Medulla oblongata (tissue), 1 donor: ENCODE data around the gene DHRS9.

Experiments used
- DNase-seq: peaks from one replicate; pipeline ENCODE4 v3.0.0-alpha.2; 2015; ENCODE audit errors: extremely low spot score

The DHRS9 gene

GRCh38 chr2:169065864-169066517 lies 3.4 kb upstream of the DHRS9 start:
- no peak for DNase-seq

- peak; percentile 22 for DNase-seq
Measured at GRCh38 chr2:169066897-169067296, 2.5 kb upstream of the DHRS9 start.

GRCh38 chr2:169069833-169070232 lies 470 bp downstream of the DHRS9 start:
- DNase-seq, result no peak

GRCh38 chr2:169071455-169071854 lies 2.1 kb downstream of the DHRS9 start:
- no peak for DNase-seq

DNA sequence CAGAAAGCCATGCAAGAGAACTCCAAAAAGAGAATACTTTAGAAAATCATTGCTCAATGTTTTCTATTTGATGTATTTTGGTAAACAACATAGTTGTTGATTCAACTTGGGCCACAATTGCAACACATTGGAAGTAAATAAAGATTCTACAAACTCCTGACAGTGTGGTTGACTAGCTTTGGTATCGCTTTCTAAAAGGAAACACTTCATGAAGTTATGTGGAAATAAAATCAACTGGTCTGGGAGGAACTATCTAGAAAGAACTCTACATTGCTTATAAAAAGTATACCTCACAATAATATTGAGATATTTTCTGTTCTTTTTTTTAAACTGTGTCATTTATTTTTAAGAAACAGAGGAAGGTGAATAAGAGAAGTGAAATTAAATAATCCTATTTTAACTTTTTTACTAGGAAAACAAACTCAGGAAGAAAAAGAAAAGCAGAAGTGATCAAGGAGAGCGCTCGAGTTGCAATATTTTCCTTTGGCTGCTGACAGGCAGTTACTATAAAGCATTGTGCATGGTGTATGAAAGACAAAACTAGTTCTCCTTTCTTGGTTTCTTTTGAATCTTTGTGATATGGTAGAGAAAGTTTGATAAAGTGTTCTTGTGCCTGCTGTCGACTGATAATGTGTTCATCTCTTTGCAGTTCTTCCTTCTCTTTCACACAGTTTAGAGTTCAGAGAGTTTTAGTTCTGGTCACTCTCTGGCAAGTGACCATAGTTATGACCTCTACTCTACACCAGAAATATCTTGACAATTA lies 3.0 kb downstream of the DHRS9 start:
- peak; percentile 74 for DNase-seq

DNA sequence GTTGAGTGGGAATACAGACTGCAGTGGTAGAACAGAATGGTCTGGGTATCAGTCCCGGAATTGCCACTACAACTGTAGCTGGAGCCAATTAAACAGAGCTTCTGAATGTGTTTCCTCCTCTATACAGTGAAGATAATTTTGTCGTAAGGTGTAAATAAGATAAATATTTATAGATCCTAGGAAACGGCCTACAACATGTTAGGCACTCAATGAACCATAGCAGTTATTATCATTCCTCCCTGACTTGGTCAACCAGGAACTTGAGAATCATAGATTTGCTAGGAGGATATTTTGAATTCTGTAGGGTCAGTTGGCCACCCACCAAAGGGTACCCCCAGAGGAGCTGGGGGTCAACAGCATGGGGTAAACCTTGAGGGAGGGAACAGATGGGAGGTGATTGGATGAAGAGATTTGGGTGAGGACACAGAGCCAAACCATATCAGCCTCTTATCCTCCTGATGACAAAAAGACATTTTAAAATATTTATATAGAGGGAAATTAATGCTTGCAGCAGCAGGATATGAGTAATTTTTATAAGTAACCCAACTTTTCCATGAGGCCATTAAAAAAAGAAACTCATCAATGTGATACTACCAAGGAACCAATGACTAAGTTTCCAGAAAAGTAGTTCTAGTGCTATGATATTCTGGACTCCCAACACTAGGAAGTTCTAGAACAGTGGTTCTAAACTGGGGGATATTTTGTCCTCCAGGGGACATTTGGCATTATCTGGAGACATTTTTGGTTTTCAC lies 4.0 kb downstream of the DHRS9 start:
- no peak for DNase-seq

GRCh38 chr2:169073963-169074751 lies 4.8 kb downstream of the DHRS9 start:
- DNase-seq, result no peak

GRCh38 chr2:169077674-169078240 lies 8.4 kb downstream of the DHRS9 start:
- DNase-seq, result no peak

GRCh38 chr2:169080250-169081069 lies 11.1 kb downstream of the DHRS9 start:
- peak; percentile 50 for DNase-seq

DNA sequence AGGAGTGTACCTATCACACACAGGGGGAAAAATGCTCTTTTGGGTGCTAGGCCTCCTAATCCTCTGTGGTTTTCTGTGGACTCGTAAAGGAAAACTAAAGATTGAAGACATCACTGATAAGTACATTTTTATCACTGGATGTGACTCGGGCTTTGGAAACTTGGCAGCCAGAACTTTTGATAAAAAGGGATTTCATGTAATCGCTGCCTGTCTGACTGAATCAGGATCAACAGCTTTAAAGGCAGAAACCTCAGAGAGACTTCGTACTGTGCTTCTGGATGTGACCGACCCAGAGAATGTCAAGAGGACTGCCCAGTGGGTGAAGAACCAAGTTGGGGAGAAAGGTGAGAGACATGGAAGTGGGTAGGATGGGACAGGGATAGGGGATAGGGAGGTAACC lies 12.2 kb downstream of the DHRS9 start:
- no peak for DNase-seq

- DNase-seq, result peak; percentile 73
Measured at GRCh38 chr2:169082995-169083394, 13.6 kb downstream of the DHRS9 start.

GRCh38 chr2:169086893-169087467 lies 17.6 kb downstream of the DHRS9 start:
- no peak for DNase-seq

DNA sequence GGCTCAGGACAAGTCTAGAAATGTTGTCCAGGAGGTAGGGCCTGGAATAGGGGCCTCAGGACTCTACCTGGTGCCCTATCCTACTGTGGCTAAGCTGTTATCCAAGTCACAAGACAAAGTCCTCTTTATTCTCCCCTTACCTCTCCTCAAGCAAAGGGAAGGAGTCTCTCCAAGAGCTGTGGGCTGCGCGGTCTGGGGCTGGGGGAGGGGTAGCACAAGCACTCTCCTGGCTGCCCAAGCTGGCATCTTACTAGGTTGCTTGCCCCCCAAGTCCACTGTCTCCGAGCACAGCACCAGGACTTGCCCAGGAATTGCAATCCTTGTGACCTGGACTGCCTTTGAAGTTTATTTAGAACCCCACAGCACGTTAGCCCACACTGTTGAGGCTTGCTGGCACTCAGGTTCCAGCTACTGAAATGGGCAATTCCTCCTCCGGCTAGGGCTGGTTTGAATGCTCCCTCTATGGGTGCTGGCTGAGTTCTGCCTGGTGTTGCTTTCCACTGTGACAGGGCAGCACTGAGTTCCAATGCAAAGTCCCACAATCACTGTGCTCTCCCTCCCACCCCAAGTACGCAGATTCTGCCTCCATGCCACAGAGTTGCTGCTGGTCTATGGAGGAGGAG lies 18.5 kb downstream of the DHRS9 start:
- DNase-seq, result no peak

DNA sequence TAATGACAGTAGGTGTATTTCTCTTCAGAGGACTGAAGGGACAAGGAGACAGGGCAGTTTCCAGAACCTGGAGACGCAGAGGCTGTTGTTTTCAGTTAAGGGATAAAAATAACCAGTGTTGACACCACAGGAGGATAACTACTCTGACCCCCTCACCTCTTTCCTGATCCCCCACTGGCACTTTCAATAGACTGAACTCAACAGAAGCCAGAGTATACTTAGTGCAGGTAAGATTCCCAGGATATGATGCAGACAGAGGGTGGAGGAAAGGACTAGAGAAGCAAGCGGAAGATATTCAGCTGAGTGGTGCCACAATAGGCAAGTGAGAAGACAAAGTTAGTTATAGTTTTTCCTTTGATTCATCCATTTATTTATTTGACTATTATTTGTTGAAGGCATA lies 19.8 kb downstream of the DHRS9 start:
- no peak for DNase-seq

DNA sequence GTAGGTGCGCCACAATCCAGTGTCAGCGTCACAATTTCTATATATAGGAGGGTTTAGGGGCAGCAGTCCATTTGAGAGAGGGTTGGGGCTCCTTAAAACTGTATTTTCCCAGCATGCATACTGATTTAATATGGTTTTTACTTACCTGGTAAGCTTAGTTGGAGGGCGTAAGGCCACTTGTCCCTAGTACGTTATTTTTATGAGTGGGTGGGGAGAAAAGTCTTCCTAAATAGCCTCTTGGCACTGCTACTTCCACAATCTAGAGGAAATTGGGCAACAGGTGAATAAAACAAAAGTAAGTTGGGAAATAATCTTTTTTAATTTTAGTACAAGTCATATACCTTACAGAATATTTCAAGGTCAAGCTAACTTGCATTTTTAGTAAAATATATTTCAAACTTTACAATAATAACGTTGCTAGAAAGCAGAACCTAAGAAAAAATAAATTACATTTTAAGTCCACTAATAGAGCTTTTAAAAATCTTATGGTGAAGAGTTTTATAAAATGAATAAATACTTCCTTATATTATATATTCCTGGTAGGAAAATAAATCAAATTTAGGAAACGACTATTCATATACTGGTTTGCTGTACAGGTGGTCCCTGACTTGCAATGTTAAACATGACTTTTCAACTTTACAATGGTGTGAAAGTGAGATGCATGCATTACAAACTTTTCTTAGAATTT lies 20.9 kb downstream of the DHRS9 start:
- no peak for DNase-seq

GRCh38 chr2:169091256-169091655 lies 21.9 kb downstream of the DHRS9 start:
- DNase-seq, result no peak

DNA sequence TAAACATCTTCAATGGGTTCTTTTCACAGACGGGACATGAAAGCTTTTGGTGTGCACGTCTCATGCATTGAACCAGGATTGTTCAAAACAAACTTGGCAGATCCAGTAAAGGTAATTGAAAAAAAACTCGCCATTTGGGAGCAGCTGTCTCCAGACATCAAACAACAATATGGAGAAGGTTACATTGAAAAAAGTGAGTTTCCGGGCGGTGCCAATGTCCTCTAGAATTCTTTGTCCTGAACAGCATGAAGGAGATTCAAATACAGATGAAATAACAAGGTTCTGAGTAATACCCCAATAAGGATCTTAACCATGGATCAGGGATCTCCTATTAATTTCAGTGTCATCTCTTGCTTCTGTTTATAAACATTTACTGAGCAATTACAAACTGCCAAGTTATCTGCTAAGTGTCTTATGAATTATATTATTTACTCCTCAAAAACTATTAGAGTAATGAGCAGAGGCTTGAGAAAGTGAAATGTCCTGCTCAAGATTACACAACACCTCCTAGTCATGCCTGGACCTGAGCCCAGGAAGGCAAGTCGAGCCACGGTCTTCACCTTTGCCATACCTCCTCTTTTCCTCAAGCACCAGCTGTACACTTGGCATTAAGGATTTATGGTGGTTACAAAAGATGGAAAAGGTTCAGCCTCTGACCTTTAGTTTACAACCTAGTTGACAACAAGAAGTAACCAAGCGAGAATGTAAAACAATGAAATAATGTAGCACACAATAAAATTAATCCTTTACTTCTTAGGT lies 22.6 kb downstream of the DHRS9 start:
- DNase-seq, result no peak

DNA sequence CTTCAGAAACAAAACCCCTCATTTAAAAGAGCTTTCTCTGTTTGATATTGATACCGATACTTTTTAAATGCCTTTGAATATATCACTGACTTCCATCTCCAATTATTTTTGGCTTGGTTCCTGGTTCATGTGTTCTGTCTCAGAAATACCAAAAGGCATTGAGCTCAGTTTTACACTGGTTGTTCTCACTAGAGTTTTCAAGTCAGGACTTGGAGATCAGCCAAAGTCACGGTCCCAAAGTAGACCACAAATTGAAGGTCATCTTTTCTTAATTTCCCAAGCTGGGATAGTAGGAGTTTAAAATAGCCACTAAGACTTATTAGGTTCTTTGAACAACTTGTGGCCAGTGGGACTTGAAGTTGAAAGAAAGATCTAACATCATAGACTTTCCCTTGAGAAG lies 24.2 kb downstream of the DHRS9 start:
- no peak for DNase-seq

DNA sequence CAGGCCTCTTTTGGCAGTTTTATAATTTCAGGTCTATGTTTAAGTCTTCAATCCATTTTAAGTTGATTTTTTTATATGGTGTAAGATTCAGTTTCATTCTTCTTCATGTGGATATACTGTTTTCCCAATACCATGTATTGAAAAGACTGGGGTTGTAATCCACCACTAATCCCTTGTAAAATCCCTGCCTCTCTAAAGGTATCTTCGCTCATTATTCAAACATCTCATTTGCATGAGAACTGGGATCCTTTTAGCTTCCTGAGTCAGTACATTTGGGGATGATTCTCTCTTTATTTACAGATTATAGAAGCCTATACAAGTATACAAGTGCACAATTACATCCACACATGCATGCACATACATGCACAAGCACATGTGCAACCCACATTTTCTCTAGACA lies 25.3 kb downstream of the DHRS9 start:
- no peak for DNase-seq
